Measurements from ENCODE around the gene MTRF1.

DNA sequence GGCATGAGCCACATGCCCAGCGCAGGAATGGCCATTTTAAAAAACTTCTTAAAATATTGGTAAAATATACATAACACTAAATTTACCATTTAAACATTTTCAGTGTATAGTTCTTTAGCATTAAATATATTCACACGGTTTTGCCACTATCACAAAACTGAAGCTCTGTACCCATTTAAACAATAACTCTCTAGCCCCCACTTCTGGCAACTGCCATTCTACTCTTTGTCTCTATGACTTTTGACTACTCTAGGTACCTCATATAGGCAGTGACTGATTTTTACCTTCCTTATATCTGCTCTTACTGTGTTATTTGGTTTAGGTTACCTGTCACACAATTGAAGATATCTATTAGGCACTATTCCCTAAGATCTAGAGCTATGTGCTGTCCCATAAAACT is 66.8 kb downstream of the MTRF1 start:
- TF ChIP-seq MYC (IDR thresholded peaks at IDR 0.05; ENCODE audit: low read depth, low read length) (no peak), POLR2A (IDR thresholded peaks at IDR 0.05; ENCODE audit: extremely low read depth, insufficient read length) (no peak)

Data from NB4 (cell line).